ENCODE data around the gene ARHGAP44.

- TF ChIP-seq CTBP1 (IDR thresholded peaks at IDR 0.05; ENCODE audit: borderline replicate concordance), result no peak
- TF ChIP-seq TARDBP (IDR thresholded peaks at IDR 0.05), result no peak
- TF ChIP-seq SP1 (IDR thresholded peaks at IDR 0.05), result no peak
- TF ChIP-seq ELF4 (IDR thresholded peaks at IDR 0.05), result no peak
- TF ChIP-seq L3MBTL2 (conservative IDR thresholded peaks at IDR 0.05), result no peak
- no peak for TF ChIP-seq BHLHE40 (IDR thresholded peaks at IDR 0.05; ENCODE audit: borderline replicate concordance)
- no peak for TF ChIP-seq SUZ12 (IDR thresholded peaks at IDR 0.05)
- no peak for TF ChIP-seq ZNF384 (IDR thresholded peaks at IDR 0.05)
- no peak for TF ChIP-seq FOXA1 (IDR thresholded peaks at IDR 0.05)
- TF ChIP-seq LEF1 (IDR thresholded peaks at IDR 0.05; ENCODE audit: borderline replicate concordance), result no peak
- no peak for TF ChIP-seq FOXM1 (IDR thresholded peaks at IDR 0.05; ENCODE audit: borderline replicate concordance)
- no peak for TF ChIP-seq NFRKB (IDR thresholded peaks at IDR 0.05)
- TF ChIP-seq PKNOX1 (IDR thresholded peaks at IDR 0.05), result no peak
Observed at GRCh38 chr17:13030056-13030455, 240.8 kb downstream of the ARHGAP44 start.

Measured in HEK293T (cell line).